SU-DHL-6 (cell line): Measurements from ENCODE around the gene RFFL.

Source experiments
- H2AFZ ChIP-seq: fragments of 200-600 bp; sonication (generic); 2 replicates; pipeline ENCODE4 v1.6.1; 2014; ENCODE audit warnings: low read depth, mild to moderate bottlenecking, moderate library complexity, mixed read lengths, antibody characterized with exemption, low read length; ENCODE audit not compliant: severe bottlenecking
- H3F3A ChIP-seq: fragments of 200-600 bp; shearing (Covaris generic); 2 replicates; pipeline ENCODE4 v1.6.0; 2016; ENCODE audit warnings: antibody characterized with exemption, mild to moderate bottlenecking; ENCODE audit not compliant: insufficient read depth
- H3K27ac ChIP-seq: fragments of 200-600 bp; sonication (generic); 2 replicates; pipeline ENCODE4 v1.5.1; 2016; ENCODE audit warnings: low read depth, mild to moderate bottlenecking, low read length, moderate library complexity, mixed read lengths
- H3K27me3 ChIP-seq: fragments of 200-600 bp; sonication (generic), shearing (Covaris generic); 2 replicates; pipeline ENCODE4 v1.6.0; 2014; ENCODE audit warnings: mild to moderate bottlenecking, low read length
- H3K36me3 ChIP-seq: fragments of 200-600 bp; sonication (generic); 2 replicates; pipeline ENCODE4 v1.6.1; 2014; ENCODE audit warnings: mild to moderate bottlenecking, low read length, mixed read lengths
- H3K4me2 ChIP-seq: fragments of 300-600, 200-600 bp; shearing (Covaris generic), sonication (generic); 2 replicates; pipeline ENCODE4 v1.6.0; 2014; ENCODE audit warnings: low read length, low read depth, mild to moderate bottlenecking; ENCODE audit not compliant: poor library complexity, severe bottlenecking
- H3K4me3 ChIP-seq: fragments of 200-600 bp; sonication (generic); 2 replicates; pipeline ENCODE4 v1.5.1; 2014; ENCODE audit warnings: antibody characterized with exemption, low read length, mild to moderate bottlenecking, mixed read lengths; ENCODE audit not compliant: insufficient read depth, poor library complexity, severe bottlenecking
- H3K79me2 ChIP-seq: fragments of 200-600 bp; sonication (generic); 2 replicates; pipeline ENCODE4 v1.6.1; 2014; ENCODE audit warnings: mild to moderate bottlenecking, low read length, moderate library complexity; ENCODE audit not compliant: insufficient read depth
- H3K9ac ChIP-seq: fragments of 200-600 bp; sonication (generic); 2 replicates; pipeline ENCODE4 v1.7.0; 2014; ENCODE audit warnings: mild to moderate bottlenecking, low read length
- H3K9me2 ChIP-seq: fragments of 200-600 bp; sonication (generic); replicated peaks from 2 replicates; pipeline ENCODE4 v1.6.1; 2014; ENCODE audit warnings: low read length; ENCODE audit not compliant: insufficient read depth
- H3K9me3 ChIP-seq: fragments of 200-600 bp; sonication (generic); 2 replicates; pipeline ENCODE4 v1.6.1; 2014; ENCODE audit warnings: low read length, mixed read lengths; ENCODE audit not compliant: insufficient read depth
- H4K20me1 ChIP-seq: fragments of 200-600 bp; sonication (generic); 2 replicates; pipeline ENCODE4 v1.6.1; 2014; ENCODE audit warnings: low read depth, mild to moderate bottlenecking, antibody characterized with exemption, low read length, moderate library complexity, mixed read lengths
- EZH2phosphoT487 ChIP-seq: fragments of 200-600 bp; sonication (generic), shearing (Covaris generic); conservative IDR thresholded peaks from 2 replicates; pipeline ENCODE4 v1.6.1; 2018; ENCODE audit warnings: mild to moderate bottlenecking, antibody characterized with exemption, low read length, moderate library complexity, mixed read lengths
- TF ChIP-seq, protein P1 (sequence below): fragments of 200-600 bp; sonication (generic); IDR thresholded peaks from one replicate; pipeline ENCODE4 v1.5.1; 2017; ENCODE audit warnings: antibody characterized with exemption, mild to moderate bottlenecking, low read length, moderate library complexity; ENCODE audit not compliant: insufficient read depth, poor library complexity, severe bottlenecking

The RFFL gene

DNA sequence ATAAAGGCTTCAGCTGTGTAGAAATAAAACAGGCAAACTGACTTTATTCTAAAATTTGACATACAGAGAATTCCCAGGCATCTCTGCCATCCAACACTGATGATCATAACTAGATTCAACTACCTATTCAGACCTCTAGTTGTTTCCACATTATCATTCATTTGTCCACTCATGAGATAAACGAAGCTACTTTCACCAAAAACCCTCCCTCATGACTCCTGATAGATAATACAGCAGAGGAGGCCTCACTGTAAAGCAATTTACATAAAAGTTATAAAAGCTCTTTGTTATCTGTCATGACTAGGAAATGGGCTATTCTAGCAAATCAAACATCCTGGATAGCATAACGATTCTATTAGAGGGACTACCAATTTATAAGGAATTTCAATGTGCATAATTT, 19.6 kb upstream of the RFFL start:
- Histone ChIP-seq H3F3A (0 out of 2 replicates have a peak, but pooled peaks cover 4% of the 10 kb centered on the region), H3K79me2 (no peaks in the 10 kb centered on the region), H4K20me1 (no peaks in the 10 kb centered on the region), H3K27me3 (no peaks in the 10 kb centered on the region), H3K36me3 (no peaks in the 10 kb centered on the region), H2AFZ (no peak overlapping the region), H3K4me3 (no peak overlapping the region), H3K9me3 (no peaks in the 10 kb centered on the region), H3K27ac (no peak overlapping the region), H3K4me2 (no peak overlapping the region), H3K9me2 (no peaks in the 10 kb centered on the region), H3K9ac (no peak overlapping the region)
- no peak for TF ChIP-seq EZH2phosphoT487
- TF ChIP-seq, protein P1, sequence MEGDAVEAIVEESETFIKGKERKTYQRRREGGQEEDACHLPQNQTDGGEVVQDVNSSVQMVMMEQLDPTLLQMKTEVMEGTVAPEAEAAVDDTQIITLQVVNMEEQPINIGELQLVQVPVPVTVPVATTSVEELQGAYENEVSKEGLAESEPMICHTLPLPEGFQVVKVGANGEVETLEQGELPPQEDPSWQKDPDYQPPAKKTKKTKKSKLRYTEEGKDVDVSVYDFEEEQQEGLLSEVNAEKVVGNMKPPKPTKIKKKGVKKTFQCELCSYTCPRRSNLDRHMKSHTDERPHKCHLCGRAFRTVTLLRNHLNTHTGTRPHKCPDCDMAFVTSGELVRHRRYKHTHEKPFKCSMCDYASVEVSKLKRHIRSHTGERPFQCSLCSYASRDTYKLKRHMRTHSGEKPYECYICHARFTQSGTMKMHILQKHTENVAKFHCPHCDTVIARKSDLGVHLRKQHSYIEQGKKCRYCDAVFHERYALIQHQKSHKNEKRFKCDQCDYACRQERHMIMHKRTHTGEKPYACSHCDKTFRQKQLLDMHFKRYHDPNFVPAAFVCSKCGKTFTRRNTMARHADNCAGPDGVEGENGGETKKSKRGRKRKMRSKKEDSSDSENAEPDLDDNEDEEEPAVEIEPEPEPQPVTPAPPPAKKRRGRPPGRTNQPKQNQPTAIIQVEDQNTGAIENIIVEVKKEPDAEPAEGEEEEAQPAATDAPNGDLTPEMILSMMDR: no peak

DNA sequence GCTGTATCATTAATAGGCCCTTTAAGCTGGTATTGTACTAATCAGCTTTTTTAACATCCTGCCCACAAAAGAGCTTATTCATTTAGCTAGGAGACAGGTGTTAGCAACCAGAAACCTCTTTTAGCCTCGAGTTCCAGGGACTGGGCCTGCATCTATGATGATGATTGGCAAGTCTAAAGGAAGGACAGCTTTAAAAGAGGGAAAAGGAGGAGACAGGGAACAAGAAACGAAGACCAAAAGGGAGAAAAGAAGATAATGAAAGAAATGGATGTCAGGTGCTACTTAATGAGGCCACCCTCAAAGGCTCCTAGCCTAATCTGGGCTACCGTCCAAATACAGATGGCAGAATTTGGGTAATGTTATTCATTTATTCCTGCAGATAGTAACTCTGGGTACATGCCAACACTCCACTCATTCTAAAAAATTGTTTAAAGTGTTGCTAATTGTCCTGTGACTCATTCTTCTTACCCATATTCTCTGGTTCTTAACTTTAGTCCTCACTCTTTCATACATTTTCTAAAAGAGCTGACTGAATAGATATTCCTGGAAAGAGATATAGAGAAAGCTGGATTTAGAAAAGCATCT, 18.7 kb upstream of the RFFL start:
- TF ChIP-seq, protein P1: no peak
- TF ChIP-seq EZH2phosphoT487: no peak
- Histone ChIP-seq H3K4me2 (no peak overlapping the region), H4K20me1 (no peaks in the 10 kb centered on the region), H3K27me3 (no peaks in the 10 kb centered on the region), H3F3A (no peaks in the 10 kb centered on the region), H3K9me3 (no peaks in the 10 kb centered on the region), H2AFZ (no peak overlapping the region), H3K9ac (no peak overlapping the region), H3K27ac (no peak overlapping the region), H3K79me2 (no peaks in the 10 kb centered on the region), H3K9me2 (no peaks in the 10 kb centered on the region), H3K36me3 (no peaks in the 10 kb centered on the region), H3K4me3 (no peak overlapping the region)

DNA sequence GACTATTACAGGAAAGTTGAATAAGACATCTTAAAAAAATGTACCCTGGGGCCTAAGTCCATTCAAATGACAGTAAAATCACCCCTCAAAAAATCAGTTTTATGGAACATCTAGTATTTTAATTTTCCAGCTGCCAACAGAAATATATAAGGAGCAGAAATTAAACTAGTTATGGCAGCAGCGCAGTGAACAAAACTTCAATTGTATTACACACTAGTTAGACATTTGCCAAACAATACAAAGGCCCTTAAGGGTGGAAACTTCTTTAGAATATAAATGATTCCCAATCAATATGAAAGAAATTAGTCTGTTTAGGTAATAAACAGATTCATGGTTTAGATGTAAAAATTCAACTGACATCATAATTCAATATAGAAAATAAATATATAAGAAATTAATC, 18.1 kb upstream of the RFFL start:
- H2AFZ ChIP-seq: no peak overlapping the region
- H3K4me3 ChIP-seq: no peak overlapping the region
- H3K36me3 ChIP-seq: no peaks in the 10 kb centered on the region
- no peaks in the 10 kb centered on the region for H3F3A ChIP-seq
- no peak for TF ChIP-seq EZH2phosphoT487
- TF ChIP-seq, protein P1: no peak
- no peaks in the 10 kb centered on the region for H3K79me2 ChIP-seq
- no peak overlapping the region for H3K9ac ChIP-seq
- H3K27me3 ChIP-seq: no peaks in the 10 kb centered on the region
- H4K20me1 ChIP-seq: no peaks in the 10 kb centered on the region
- H3K9me3 ChIP-seq: no peaks in the 10 kb centered on the region
- no peak overlapping the region for H3K27ac ChIP-seq
- H3K4me2 ChIP-seq: no peak overlapping the region
- no peaks in the 10 kb centered on the region for H3K9me2 ChIP-seq
